A549 treated with AZD9567 at 1 μM for 4 hours (cell line): ENCODE measurements around the gene SLC38A6. TPM values are rescaled to one million over a fixed set of nuclear protein-coding genes. Genes with fewer than 3 reads are reported as not detected.

Source experiments
- total RNA-seq: library from RNA; stranded (reverse); fragments of 200-300 nt; extraction: Qiagen RNA extraction; gene quantifications from 5 replicates; pipeline ENCODE4 v1.2.3, GENCODE V29; 2022; ENCODE audit not compliant: insufficient read depth

The SLC38A6 gene
- 9.7 to 20.6 TPM (median 18.5 TPM) in 5 replicates for total RNA-seq

DNA sequence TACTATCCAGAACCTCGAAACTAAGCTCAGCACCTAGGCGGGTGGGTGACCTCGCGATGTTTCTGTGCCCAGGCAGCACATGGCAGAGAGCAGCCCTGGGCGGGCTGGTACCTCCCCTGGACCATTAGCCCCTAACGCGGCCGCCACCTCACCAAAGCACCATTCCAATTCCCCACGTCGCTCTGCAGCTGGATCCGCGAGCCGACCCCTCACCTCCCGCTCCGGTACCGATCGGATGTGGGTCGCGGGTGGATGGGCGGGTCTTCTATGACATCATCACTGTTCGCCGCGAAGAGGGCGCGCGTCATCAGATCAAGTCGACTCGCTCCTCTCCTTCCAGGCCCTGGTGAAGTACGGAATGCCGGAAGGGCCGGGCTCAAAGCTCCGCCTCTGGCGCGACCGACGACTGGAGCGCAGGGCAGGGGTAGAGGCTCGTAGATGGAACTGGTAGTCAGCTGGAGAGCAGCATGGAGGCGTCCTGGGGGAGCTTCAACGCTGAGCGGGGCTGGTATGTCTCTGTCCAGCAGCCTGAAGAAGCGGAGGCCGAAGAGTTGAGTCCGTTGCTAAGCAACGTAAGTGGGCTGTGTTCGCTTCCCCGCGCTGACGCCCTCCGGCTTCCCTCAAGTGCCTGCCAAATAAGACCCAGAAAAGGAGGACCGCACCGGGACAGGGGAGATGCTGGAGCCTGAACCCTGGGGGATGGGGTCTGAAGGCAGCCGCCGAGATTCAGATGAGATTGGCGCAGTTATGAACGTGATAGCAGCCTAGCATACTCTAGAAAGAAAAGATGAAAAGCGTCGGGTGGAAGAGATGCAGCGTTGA lies at the start of gene SLC38A6, which contains the start of gene TRMT5:
TSS of gene SLC38A6 (plus strand) at position 435 of the 822 bp plus-strand sequence. CDS start at position 468, 33 bp downstream.
TSS of gene TRMT5 (minus strand) at position 269 of the 822 bp plus-strand sequence. CDS start at position 163, 106 bp downstream.

Other genes with a start within 250 kb of the SLC38A6 start
- 40.4 to 55.7 TPM (median 42.9 TPM) in 5 replicates for gene MNAT1, start 246.5 kb upstream of the SLC38A6 start, total RNA-seq
- 13.1 to 16.0 TPM (median 15.6 TPM) in 5 replicates for gene TRMT5, start 166 bp upstream of the SLC38A6 start, total RNA-seq